ENCODE data around the gene EPSTI1.

Gene EPSTI1

DNA sequence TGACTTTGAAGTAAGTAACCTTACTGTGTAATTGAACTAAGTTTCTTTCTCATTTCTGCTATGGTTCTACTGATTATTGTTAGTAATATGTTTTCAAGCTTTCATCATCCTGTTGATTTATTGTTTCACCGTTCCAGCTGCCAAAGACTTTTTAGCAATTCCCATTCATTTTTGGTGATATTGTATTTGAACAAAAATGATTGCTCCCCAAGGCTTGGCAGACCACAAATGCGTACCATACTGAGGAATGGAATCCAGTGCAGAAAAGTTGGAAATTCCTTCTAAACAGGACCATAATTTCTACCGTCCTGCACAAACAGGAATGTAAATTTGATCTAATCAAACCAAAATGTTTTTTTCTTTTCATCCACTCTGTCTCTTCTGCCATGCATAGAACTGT, 10.7 kb downstream of the EPSTI1 start:
- DNase-seq (ENCODE audit: low spot score) = no peak
- no peak overlapping the region for H3K27ac ChIP-seq
- ChIA-PET POLR2A (ENCODE audit: low non-redundant PET) (no interaction called here), CTCF (no interaction called here)
- TF ChIP-seq, protein P1, sequence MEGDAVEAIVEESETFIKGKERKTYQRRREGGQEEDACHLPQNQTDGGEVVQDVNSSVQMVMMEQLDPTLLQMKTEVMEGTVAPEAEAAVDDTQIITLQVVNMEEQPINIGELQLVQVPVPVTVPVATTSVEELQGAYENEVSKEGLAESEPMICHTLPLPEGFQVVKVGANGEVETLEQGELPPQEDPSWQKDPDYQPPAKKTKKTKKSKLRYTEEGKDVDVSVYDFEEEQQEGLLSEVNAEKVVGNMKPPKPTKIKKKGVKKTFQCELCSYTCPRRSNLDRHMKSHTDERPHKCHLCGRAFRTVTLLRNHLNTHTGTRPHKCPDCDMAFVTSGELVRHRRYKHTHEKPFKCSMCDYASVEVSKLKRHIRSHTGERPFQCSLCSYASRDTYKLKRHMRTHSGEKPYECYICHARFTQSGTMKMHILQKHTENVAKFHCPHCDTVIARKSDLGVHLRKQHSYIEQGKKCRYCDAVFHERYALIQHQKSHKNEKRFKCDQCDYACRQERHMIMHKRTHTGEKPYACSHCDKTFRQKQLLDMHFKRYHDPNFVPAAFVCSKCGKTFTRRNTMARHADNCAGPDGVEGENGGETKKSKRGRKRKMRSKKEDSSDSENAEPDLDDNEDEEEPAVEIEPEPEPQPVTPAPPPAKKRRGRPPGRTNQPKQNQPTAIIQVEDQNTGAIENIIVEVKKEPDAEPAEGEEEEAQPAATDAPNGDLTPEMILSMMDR (conservative IDR thresholded peaks at IDR 0.05; ENCODE audit: low read depth) = no peak

DNA sequence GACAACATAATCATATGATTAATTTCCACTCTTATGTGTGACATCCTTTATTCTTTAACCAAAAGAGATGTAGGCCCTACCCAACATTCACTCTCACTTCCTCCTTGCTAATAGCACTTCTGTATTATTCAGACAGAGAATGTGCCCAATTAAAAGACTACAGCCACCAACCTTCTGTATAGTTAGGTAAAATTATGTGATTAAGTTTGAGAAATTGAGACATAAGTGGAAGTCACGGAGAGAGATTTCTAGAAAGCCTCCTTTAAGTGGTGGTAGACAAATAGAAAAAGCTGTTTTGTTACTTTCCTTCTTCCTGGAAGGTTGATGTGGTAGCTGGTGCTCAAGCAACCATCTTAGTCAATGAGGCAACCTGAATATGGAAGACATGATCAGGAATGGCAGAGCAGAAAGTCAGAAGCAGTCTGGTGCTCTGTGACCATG, 14.8 kb downstream of the EPSTI1 start:
- ChIA-PET CTCF (no interaction called here), POLR2A (ENCODE audit: low non-redundant PET) (no interaction called here)
- DNase-seq (ENCODE audit: low spot score) = no peak
- no peak overlapping the region for H3K27ac ChIP-seq
- TF ChIP-seq, protein P1 (conservative IDR thresholded peaks at IDR 0.05; ENCODE audit: low read depth) = no peak

DNA sequence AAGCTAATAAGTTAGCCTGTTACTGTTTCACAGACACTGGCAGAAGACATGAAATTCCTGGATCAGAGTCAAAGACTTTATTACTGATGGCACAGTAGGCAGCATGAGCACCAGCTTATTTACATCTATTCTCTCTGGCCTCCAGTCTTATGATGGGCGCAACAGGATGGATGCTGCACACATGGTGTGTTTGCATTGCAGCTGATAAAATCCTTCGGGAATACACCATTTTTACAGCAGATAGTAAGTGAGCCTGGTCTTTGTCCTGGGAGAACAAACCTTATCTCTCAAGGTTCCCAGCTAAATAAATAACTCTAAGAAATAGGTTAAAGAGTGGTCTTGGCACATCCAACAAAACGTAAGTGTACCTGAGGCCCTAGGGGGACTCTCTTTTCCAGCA, 16.0 kb downstream of the EPSTI1 start:
- ChIA-PET POLR2A (ENCODE audit: low non-redundant PET) (no interaction called here), CTCF (interaction anchor here (0.6 kb wide), 1 partner anchor 1308 kb away, joined by 4 read pairs; no protein-coding TSS in a partner anchor)
- no peak for DNase-seq (ENCODE audit: low spot score)
- TF ChIP-seq, protein P1 (conservative IDR thresholded peaks at IDR 0.05; ENCODE audit: low read depth) = no peak
- no peak overlapping the region for H3K27ac ChIP-seq

DNA sequence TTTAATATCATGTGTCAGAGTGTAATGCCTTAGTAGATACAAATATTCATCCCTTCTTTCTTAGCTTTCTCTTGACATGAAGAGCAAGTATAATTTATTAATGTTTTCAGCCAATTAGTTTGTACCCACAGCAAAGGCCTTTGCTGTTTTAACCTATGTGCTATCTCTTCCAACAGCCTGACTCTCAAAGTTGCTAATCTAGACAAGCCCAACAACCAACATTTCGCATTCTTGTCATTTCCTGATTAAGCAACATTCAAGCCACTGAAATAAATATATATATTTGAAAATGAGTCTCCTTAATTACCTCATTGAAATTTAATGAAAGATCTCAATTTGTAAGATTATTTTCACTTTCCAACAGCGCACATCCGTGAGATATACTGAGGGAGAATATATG, 18.5 kb downstream of the EPSTI1 start:
- ChIA-PET CTCF (interaction anchor here (0.6 to 0.7 kb wide), 3 partner anchors 13 to 819 kb away, joined by 3 read pairs; no protein-coding TSS in a partner anchor), POLR2A (ENCODE audit: low non-redundant PET) (no interaction called here)
- no peak for DNase-seq (ENCODE audit: low spot score)
- TF ChIP-seq, protein P1 (conservative IDR thresholded peaks at IDR 0.05; ENCODE audit: low read depth) = no peak
- no peak overlapping the region for H3K27ac ChIP-seq

DNA sequence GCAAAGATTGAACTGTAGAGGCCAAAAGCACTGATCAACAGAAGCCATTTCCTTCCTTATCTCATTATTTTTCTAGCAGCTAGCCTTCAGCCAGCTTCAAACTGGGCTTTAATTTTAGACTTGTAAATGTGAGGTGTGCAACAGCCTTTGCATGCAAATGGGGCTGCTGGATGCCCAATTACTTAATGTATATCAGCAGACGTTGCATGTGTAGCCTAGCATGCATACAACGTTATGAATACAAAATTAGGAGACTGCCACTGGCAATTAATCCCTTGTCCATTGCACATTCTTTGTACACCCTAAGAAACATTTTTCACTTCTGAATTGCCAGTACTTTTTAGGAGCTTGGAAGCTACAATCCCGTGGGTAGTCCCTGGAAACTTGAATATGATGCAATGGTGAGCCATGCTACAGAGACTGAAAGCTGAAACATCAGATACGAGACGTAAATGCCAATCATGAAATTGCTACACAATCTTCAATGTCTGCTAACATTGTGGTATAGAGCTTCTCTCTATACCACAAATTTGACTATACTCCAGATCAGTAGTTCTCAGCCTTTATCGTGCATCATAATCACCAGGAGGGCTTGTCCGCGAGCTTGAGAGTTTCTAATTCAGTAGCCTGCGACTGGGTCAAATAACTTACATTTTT, 20.2 kb downstream of the EPSTI1 start:
- TF ChIP-seq, protein P1 (conservative IDR thresholded peaks at IDR 0.05; ENCODE audit: low read depth) = no peak
- ChIA-PET POLR2A (ENCODE audit: low non-redundant PET) (no interaction called here), CTCF (interaction anchor here (0.6 to 0.9 kb wide), 3 partner anchors 10 to 377 kb away, joined by 3 to 4 read pairs (median 4); no protein-coding TSS in a partner anchor)
- no peak overlapping the region for H3K27ac ChIP-seq
- no peak for DNase-seq (ENCODE audit: low spot score)

DNA sequence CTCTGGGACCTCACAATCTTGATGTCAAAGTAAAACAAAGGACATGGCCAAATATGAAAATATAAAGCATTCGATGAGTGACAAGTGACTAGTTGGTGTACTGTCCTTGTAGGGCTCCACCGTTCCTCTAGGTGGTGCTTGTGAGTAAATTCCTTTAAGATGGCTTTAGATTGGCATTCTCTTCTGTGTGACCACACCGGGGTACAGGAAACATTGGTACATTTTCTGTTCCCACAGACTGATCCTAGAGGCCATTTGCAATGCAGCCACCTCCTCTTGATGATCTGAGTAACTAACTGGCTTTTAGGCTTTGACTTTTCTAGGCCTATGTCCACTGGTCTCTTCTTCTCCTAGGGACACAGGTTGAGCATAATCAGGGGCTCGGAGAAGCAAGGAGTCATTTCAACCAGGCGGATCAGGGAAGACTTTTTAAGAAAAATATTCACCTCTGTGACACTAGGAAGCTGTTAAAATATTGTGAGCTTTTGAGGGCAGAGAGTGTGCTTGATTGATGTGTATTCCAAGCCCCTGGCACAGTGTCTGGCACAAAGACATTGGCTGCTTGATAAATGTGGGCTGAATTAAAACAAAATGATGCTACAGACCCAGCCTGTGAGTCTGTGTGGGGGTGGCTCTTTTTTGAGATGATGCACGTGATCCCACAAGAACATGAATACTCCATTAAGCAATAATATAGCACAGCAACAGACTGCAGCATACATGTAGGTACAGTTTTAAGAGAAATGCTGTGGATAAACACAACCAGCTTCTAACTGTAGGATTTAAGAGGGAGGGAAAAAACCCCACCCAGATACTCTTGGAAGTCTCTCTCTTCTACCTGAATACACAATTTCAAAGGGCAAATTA, 21.0 kb downstream of the EPSTI1 start:
- no peak overlapping the region for H3K27ac ChIP-seq
- ChIA-PET POLR2A (ENCODE audit: low non-redundant PET) (no interaction called here), CTCF (no interaction called here)
- DNase-seq (ENCODE audit: low spot score) = peak; percentile 52
- TF ChIP-seq, protein P1 (conservative IDR thresholded peaks at IDR 0.05; ENCODE audit: low read depth) = peak; percentile 53

Data from RWPE1 (cell line).